Heart left ventricle (tissue), 16 donors: ENCODE results near the gene TGFB3. TPM values are rescaled to one million over a fixed set of nuclear protein-coding genes. Genes with fewer than 3 reads are reported as not detected.

ENCODE experiments used
- ATAC-seq, 4 donors: fragments of 200-7000 bp; cut with Tn5 transposase; one replicate each; pipeline ENCODE4 v1.9.1; 2020 to 2022; ENCODE audit warnings: moderate library complexity in 4 of 4, mild to moderate bottlenecking in 3 of 4, moderate number of reproducible peaks in 1 of 4
- DNase-seq, 5 donors: peaks; one replicate each; pipeline ENCODE4 v3.0.0-alpha.2; 2020
- H3K27ac ChIP-seq, 12 donors: fragments of 200-600 bp; sonication (generic) in 4 of 12; one replicate each; pipeline versions ENCODE4 v1.5.0 to v1.8.0; 2016 to 2022; ENCODE audit warnings: mild to moderate bottlenecking in 2 of 12
- H3K27me3 ChIP-seq, 9 donors: fragments of 200-600 bp; sonication (generic) in 2 of 9; one replicate each; pipeline versions ENCODE4 v1.5.1 to v1.8.0; 2016 to 2022; ENCODE audit warnings: mild to moderate bottlenecking in 3 of 9
- H3K36me3 ChIP-seq, 9 donors: fragments of 200-600 bp; sonication (generic) in 2 of 9; one replicate each; pipeline versions ENCODE4 v1.5.0 to v1.8.0; 2018 to 2022; ENCODE audit warnings: mild to moderate bottlenecking in 2 of 9
- H3K4me1 ChIP-seq, 12 donors: fragments of 200-600 bp; sonication (generic) in 4 of 12; one replicate each; pipeline versions ENCODE4 v1.5.0 to v1.8.0; 2016 to 2022; ENCODE audit warnings: mild to moderate bottlenecking in 3 of 12
- H3K4me3 ChIP-seq, 12 donors: fragments of 200-600 bp; sonication (generic) in 4 of 12; one replicate each; pipeline versions ENCODE4 v1.5.0 to v1.8.0; 2017 to 2022; ENCODE audit warnings: mild to moderate bottlenecking in 9 of 12, moderate library complexity in 4 of 12
- H3K9me3 ChIP-seq, 12 donors: fragments of 200-600 bp; sonication (generic) in 4 of 12; one replicate each; pipeline versions ENCODE4 v1.5.0 to v1.8.0; 2016 to 2022; ENCODE audit warnings: mild to moderate bottlenecking in 1 of 12
- POLR2A ChIP-seq, 2 donors: fragments of 450-650 bp; IDR thresholded peaks; one replicate each; pipeline ENCODE4 v1.6.1; 2017; ENCODE audit warnings: antibody characterized with exemption in 2 of 2, mild to moderate bottlenecking in 2 of 2, moderate library complexity in 2 of 2
- WGBS, 4 donors: extraction: QIAGEN DNeasy Blood & Tissue Kit in 2 of 4; methylation state at CpG; one replicate each; pipeline versions ENCODE4 v1.1.5 to v1.1.7; 2013 to 2018; 5-methylcytosine and 5-hydroxymethylcytosine counted together
- intact Hi-C, 10 donors: fragments of 100-400 bp; cut with DNase I; formaldehyde crosslinking; loops; one replicate each; pipeline versions ENCODE4 v1.11.1 to v1.14.2; 2022
- polyA plus RNA-seq, 2 donors: library from polyadenylated mRNA; stranded (reverse); fragments of 200-250 nt; gene quantifications; one replicate each; pipeline ENCODE4 v1.2.3, GENCODE V29; 2013
- total RNA-seq, 9 donors: library from RNA; depleted of rRNA in 2 of 9; stranded (reverse); fragments of >200 nt in 2 of 9; fragmentation: NEBNext Ultra II Directional in 3 of 9; extraction: Animal tissue kit (Norgen Biotek cat#: 25700) in 3 of 9; gene quantifications; one replicate each; pipeline versions ENCODE4 v1.1.0 to v1.2.4, GENCODE V29; 2016 to 2023
- TF ChIP-seq, protein P1 (sequence below), 12 donors: fragments of 200-600 bp; sonication (generic) in 4 of 12; IDR thresholded peaks; one replicate each; pipeline versions ENCODE4 v1.5.0 to v1.8.0; 2018 to 2022; ENCODE audit warnings: antibody characterized with exemption in 12 of 12, mild to moderate bottlenecking in 5 of 12
- donor health status: ischemic (EF 13 %, LVEDD 7.1; RV severe dilation, severe dysfunction).
- donor health status: healthy with polysubstance abuse.
- donor health status: DM: no; HTN: yes; CAD: no.
- donor health status: DM: no; HTN: no; CAD: no.
- donor health status: ischemic (EF 25% LVEDD 6.9; RV normal size, moderate dysfunction).
- donor health status: ischemic (EF 25% LVEDD 5.7; RV mildly dilated, moderate dysfunction).
- donor health status: healthy.
- donor health status: DM: yes; HTN: yes; CAD: no.
- donor health status: ischemic (EF 35%, LVEDD 5.7; RV mildly dilated, moderate dysfunction).
- donor health status: nonischemic (EF 11% LVEDD 7.7; RV severe dilation, severe dysfunction).
- donor health status: DM: yes; HTN: yes; CAD: no.
- donor health status: PGD.
- donor health status: ischemic (EF 29% LVEDD 5.4; RV normal size, mild dysfunction).
- donor health status: nonischemic (EF 23%, LVEDD 6.1; RV moderate dilation, normal function).

The TGFB3 gene
- total and polyA plus RNA-seq, 11 donors = 7.9 to 44.0 (median 27.5) TPM

DNA sequence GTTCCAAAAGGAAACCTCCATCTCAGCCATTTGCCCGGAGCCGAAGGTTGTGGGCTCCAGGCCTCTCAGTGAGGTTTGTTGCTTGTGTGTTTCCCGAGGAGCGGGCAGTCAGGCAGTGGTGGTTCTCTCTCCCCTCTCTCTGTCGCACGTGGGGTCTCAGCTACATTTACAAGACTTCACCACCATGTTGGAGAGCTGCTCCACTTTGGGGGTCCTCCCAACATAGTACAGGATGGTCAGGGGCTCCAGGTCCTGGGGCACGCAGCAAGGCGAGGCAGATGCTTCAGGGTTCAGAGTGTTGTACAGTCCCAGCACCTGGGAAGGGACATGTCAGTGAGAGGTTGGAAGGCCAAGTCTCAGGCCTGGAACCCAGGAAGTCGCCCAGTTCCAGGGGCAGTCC, 22.8 kb downstream of the TGFB3 start:
- DNase-seq = no peak
- H3K27ac ChIP-seq = no peak overlapping the region
- TF ChIP-seq, protein P1, sequence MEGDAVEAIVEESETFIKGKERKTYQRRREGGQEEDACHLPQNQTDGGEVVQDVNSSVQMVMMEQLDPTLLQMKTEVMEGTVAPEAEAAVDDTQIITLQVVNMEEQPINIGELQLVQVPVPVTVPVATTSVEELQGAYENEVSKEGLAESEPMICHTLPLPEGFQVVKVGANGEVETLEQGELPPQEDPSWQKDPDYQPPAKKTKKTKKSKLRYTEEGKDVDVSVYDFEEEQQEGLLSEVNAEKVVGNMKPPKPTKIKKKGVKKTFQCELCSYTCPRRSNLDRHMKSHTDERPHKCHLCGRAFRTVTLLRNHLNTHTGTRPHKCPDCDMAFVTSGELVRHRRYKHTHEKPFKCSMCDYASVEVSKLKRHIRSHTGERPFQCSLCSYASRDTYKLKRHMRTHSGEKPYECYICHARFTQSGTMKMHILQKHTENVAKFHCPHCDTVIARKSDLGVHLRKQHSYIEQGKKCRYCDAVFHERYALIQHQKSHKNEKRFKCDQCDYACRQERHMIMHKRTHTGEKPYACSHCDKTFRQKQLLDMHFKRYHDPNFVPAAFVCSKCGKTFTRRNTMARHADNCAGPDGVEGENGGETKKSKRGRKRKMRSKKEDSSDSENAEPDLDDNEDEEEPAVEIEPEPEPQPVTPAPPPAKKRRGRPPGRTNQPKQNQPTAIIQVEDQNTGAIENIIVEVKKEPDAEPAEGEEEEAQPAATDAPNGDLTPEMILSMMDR (IDR thresholded peaks at IDR 0.05) = no peak
- TF ChIP-seq POLR2A (IDR thresholded peaks at IDR 0.05) = no peak
- no peak overlapping the region for H3K4me3 ChIP-seq
- H3K27me3 ChIP-seq = no peaks in the 10 kb centered on the region
- no peaks in the 10 kb centered on the region for H3K9me3 ChIP-seq
- peaks cover 0 to 77% (median 20%) of the 10 kb centered on the region in 9 donors for H3K36me3 ChIP-seq
- H3K4me1 ChIP-seq = no peaks in the 10 kb centered on the region
- 96 to 97% (median 96%) methylated on average over 5 to 9 of the region's 9 CpGs for WGBS, 4 donors
- intact Hi-C loops = no loop called here
- ATAC-seq = peak in 1 of 4 donors; percentile 21

DNA sequence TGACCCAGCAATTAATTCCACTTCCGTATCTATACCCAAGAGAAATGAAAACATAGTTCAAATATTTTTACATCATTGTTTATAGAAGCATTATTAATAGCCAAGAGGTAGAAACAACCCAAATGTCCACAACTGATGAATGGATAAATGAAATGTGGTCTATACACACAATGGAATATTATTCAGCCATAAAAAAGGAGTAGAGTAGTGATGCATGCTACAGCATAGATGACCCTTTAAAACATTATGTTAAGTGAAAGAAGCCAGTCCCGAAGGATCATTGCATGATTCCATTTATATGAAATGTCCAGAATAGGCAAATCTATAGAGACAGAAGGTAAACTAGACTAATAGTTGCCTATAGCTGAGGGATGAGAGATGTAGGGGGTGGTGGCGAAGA, 29.3 kb downstream of the TGFB3 start:
- no peak for DNase-seq
- ATAC-seq = no peak
- Histone ChIP-seq H3K36me3 (peaks cover 0 to 15% (median 0%) of the 10 kb centered on the region in 9 donors), H3K9me3 (no peaks in the 10 kb centered on the region), H3K4me1 (no peaks in the 10 kb centered on the region), H3K27ac (no peak overlapping the region), H3K27me3 (no peaks in the 10 kb centered on the region), H3K4me3 (no peak overlapping the region)
- TF ChIP-seq, protein P1 (IDR thresholded peaks at IDR 0.05) = no peak
- TF ChIP-seq POLR2A (IDR thresholded peaks at IDR 0.05) = no peak
- WGBS, 4 donors = 94 to 97% (median 95%) methylated on average over 3 of the region's 3 CpGs
- intact Hi-C loops = no loop called here

DNA sequence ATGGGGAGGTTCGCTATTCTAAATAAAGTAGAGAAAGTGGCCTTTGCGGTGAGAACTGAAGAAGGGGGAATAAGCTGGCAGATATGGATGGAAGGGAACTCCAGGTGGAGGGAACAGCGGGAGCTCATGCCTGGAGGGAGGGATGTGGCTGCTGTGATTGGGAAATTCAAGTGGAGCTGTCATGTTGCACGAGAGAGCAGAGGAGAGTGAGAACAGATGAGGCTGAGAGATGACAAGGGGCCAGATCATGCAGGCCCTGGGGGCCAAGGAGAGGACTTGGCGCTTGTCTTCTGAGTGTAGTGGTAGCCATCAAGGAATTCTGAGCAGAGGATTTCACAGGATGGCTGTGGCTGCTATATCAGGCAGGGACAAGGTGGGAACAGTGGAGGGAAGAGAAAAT, 35.0 kb downstream of the TGFB3 start:
- 69 to 75% (median 71%) methylated on average over 5 of the region's 5 CpGs for WGBS, 4 donors
- peaks cover 0 to 3% (median 0%) of the 10 kb centered on the region in 12 donors for H3K4me1 ChIP-seq
- TF ChIP-seq, protein P1 (IDR thresholded peaks at IDR 0.05) = no peak
- TF ChIP-seq POLR2A (IDR thresholded peaks at IDR 0.05) = no peak
- no peaks in the 10 kb centered on the region for H3K36me3 ChIP-seq
- no peaks in the 10 kb centered on the region for H3K27me3 ChIP-seq
- DNase-seq (no peak), ATAC-seq (peak in 3 of 4 donors; percentile 75 to 86 (median 77))
- no peak overlapping the region for H3K4me3 ChIP-seq
- no peaks in the 10 kb centered on the region for H3K9me3 ChIP-seq
- no peak overlapping the region for H3K27ac ChIP-seq
- intact Hi-C loops = no loop called here

DNA sequence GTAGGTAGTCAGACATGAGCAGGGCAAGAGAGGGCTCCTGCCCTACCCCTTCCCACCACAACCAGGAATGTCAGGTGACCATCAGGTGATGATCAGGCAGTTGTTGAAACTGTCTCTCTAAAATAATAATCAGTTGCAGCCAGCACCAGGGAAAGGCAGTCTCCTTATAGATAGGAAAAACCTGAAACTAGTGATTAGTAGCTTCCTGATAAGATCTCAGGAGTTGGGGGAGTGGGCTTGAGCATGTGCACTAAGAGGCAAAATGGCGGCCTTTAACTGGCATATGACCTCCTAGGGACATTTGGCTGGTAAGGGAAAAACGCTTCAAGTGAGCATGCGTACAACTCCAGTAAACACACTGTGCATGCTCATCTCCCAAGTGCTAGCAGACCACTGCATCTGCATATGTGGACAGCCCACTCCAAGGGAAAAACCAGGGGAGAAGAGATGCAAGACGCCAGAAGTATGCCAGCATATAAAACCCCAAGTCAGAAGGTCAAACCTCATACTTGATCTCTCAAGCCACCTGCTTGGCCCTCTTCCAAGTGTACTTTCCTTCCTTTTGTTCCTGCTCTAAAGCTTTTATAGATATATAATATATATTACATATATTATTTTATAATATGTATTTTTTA, 37.1 kb downstream of the TGFB3 start:
- H3K27ac ChIP-seq = no peak overlapping the region
- H3K9me3 ChIP-seq = no peaks in the 10 kb centered on the region
- no peaks in the 10 kb centered on the region for H3K36me3 ChIP-seq
- H3K4me1 ChIP-seq = peaks cover 0 to 8% (median 3%) of the 10 kb centered on the region in 12 donors
- ATAC-seq (no peak), DNase-seq (no peak)
- 91 to 96% (median 94%) methylated on average over 4 of the region's 4 CpGs for WGBS, 4 donors
- intact Hi-C loops = no loop called here
- H3K27me3 ChIP-seq = no peaks in the 10 kb centered on the region
- H3K4me3 ChIP-seq = no peak overlapping the region
- TF ChIP-seq, protein P1 (IDR thresholded peaks at IDR 0.05) = no peak
- no peak for TF ChIP-seq POLR2A (IDR thresholded peaks at IDR 0.05)
